ENCODE results near the gene ANTKMT.

DNA sequence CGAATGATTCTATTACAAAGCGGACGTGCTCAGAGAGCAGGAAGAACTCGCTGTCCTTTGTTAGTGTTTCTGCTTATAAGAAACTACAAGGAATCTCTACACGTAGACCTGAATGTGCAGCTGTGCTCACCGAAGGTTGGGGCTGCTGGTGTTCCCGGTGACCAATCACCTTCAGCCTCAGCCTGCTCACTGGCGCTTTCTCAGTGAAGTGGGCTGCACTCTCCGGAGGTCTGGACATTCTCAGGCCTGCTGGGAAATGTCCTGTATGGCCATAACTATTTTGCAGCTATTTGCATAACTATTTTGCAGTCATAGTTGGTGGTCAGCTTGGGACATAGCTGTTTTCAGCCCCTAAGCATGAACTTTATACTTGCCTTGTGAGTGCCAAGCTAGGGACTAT is 29.5 kb downstream of the ANTKMT start:
- TF ChIP-seq CTCF (IDR thresholded peaks at IDR 0.05; ENCODE audit: poor library complexity, severe bottlenecking) (no peak), EP300 (conservative IDR thresholded peaks at IDR 0.05; ENCODE audit: poor library complexity, severe bottlenecking) (no peak), EZH2 (IDR thresholded peaks at IDR 0.05; ENCODE audit: borderline replicate concordance, insufficient read depth, low read length, poor library complexity, severe bottlenecking) (no peak), POLR2AphosphoS5 (IDR thresholded peaks at IDR 0.05) (no peak), MXI1 (conservative IDR thresholded peaks at IDR 0.05; ENCODE audit: poor library complexity, severe bottlenecking) (no peak), TAF1 (IDR thresholded peaks at IDR 0.05; ENCODE audit: low read depth) (no peak)
- TF ChIP-seq, protein P1, sequence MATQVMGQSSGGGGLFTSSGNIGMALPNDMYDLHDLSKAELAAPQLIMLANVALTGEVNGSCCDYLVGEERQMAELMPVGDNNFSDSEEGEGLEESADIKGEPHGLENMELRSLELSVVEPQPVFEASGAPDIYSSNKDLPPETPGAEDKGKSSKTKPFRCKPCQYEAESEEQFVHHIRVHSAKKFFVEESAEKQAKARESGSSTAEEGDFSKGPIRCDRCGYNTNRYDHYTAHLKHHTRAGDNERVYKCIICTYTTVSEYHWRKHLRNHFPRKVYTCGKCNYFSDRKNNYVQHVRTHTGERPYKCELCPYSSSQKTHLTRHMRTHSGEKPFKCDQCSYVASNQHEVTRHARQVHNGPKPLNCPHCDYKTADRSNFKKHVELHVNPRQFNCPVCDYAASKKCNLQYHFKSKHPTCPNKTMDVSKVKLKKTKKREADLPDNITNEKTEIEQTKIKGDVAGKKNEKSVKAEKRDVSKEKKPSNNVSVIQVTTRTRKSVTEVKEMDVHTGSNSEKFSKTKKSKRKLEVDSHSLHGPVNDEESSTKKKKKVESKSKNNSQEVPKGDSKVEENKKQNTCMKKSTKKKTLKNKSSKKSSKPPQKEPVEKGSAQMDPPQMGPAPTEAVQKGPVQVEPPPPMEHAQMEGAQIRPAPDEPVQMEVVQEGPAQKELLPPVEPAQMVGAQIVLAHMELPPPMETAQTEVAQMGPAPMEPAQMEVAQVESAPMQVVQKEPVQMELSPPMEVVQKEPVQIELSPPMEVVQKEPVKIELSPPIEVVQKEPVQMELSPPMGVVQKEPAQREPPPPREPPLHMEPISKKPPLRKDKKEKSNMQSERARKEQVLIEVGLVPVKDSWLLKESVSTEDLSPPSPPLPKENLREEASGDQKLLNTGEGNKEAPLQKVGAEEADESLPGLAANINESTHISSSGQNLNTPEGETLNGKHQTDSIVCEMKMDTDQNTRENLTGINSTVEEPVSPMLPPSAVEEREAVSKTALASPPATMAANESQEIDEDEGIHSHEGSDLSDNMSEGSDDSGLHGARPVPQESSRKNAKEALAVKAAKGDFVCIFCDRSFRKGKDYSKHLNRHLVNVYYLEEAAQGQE (IDR thresholded peaks at IDR 0.05; ENCODE audit: borderline replicate concordance), result no peak
